HepG2 (cell line): Measurements from ENCODE around the gene CCR8. TPM values are rescaled to one million over a fixed set of nuclear protein-coding genes. Genes with fewer than 3 reads are reported as not detected.

Source experiments
- ATAC-seq: fragments of 200-7000 bp; cut with Tn5 transposase; 3 replicates; pipeline ENCODE4 v1.9.1; 2020; ENCODE audit warnings: mild to moderate bottlenecking, moderate library complexity
- BruUV-seq: library from RNA; stranded (reverse); fragments of 400-500 nt; replicated peaks from 2 replicates; lab custom pipeline; 2021; lab: Mats Ljungman, UMichigan
- CTCF ChIA-PET: fragments of 300-600 bp; formaldehyde crosslinking; extraction: SDS; loops from one replicate; lab custom pipeline; 2021; ENCODE audit warnings: low total read pairs, inconsistent platforms, low intra/inter-chr PET ratio; lab: Yijun Ruan, JAX
- POLR2A ChIA-PET: fragments of 350-600 bp; sonication (Branson Sonifier 250); formaldehyde crosslinking; loops from one replicate; lab custom pipeline; 2020; ENCODE audit warnings: antibody characterized with exemption, inconsistent platforms; lab: Yijun Ruan, JAX
- DNase-seq: peaks from one replicate; pipeline ENCODE4 v3.0.0-alpha.2; 2015; ENCODE audit warnings: low spot score
- FAIRE-seq: peaks from 3 replicates; lab custom pipeline; 2011; peaks lifted over from hg19 to GRCh38; lab: Jason Lieb, UNC
- H2AFZ ChIP-seq: one replicate; pipeline ENCODE4 v1.6.1; 2011; ENCODE audit warnings: low read length, inconsistent platforms
- H3K27ac ChIP-seq: fragments of 300-600 bp; 3 replicates; pipeline ENCODE4 v1.8.0; 2011; ENCODE audit warnings: mixed run types, mild to moderate bottlenecking, mixed read lengths, low read length, inconsistent platforms; ENCODE audit not compliant: insufficient read depth; ENCODE audit errors: extremely low read length
- H3K27me3 ChIP-seq, 2 experiments: fragments of 200-600 bp in 1 of 2; 2 replicates in 1 of 2; 3 replicates in 1 of 2; pipeline versions ENCODE4 v1.6.0 to v1.8.0; 2011; ENCODE audit warnings: low read length in 2 of 2, mild to moderate bottlenecking in 2 of 2, moderate library complexity in 2 of 2, inconsistent platforms in 1 of 2; ENCODE audit not compliant: insufficient read depth in 2 of 2, control insufficient read depth in 1 of 2
- H3K36me3 ChIP-seq, 2 experiments: fragments of 200-600 bp in 1 of 2; replicated peaks in 1 of 2; 2 replicates in 1 of 2; 3 replicates in 1 of 2; pipeline versions ENCODE4 v1.5.1 to v1.8.0; 2011; ENCODE audit warnings: low read length in 2 of 2, inconsistent platforms in 1 of 2; ENCODE audit not compliant: insufficient read depth in 2 of 2, control insufficient read depth in 1 of 2
- H3K4me1 ChIP-seq: 2 replicates; pipeline ENCODE4 v1.5.1; 2012; ENCODE audit warnings: low read length, inconsistent platforms; ENCODE audit not compliant: insufficient read depth
- H3K4me2 ChIP-seq: 2 replicates; pipeline ENCODE4 v1.6.0; 2011; ENCODE audit warnings: low read depth, low read length, inconsistent platforms
- H3K4me3 ChIP-seq, 3 experiments: fragments of 200-600 bp in 1 of 3; sonication (generic), shearing (Covaris generic) in 1 of 3; replicated peaks in 1 of 3; 2 replicates each; pipeline ENCODE4 v1.5.1; 2011 to 2016; ENCODE audit warnings: low read length in 3 of 3, inconsistent platforms in 2 of 3, low read depth in 2 of 3, mild to moderate bottlenecking in 2 of 3, control low read depth in 1 of 3, mixed read lengths in 1 of 3; ENCODE audit not compliant: insufficient read depth in 1 of 3
- H3K79me2 ChIP-seq: one replicate; pipeline ENCODE4 v1.6.1; 2011; ENCODE audit warnings: low read length, inconsistent platforms; ENCODE audit not compliant: insufficient read depth
- H3K9ac ChIP-seq: 2 replicates; pipeline ENCODE4 v1.6.0; 2011; ENCODE audit warnings: mild to moderate bottlenecking, low read depth, low read length, inconsistent platforms; ENCODE audit not compliant: insufficient read depth
- H3K9me3 ChIP-seq: 2 replicates; pipeline ENCODE4 v1.5.1; 2012; ENCODE audit warnings: mild to moderate bottlenecking, low read length
- H4K20me1 ChIP-seq: 2 replicates; pipeline ENCODE4 v1.6.0; 2011; ENCODE audit warnings: inconsistent platforms, mild to moderate bottlenecking, low read length, moderate library complexity; ENCODE audit not compliant: insufficient read depth
- KLF16 ChIP-seq, 2 experiments: sonication (generic) in 1 of 2; formaldehyde crosslinking in 1 of 2; IDR thresholded peaks; 2 replicates each; pipeline versions ENCODE4 v1.6.1 to v1.8.0; 2016 to 2023; ENCODE audit warnings: missing genetic modification reagents in 2 of 2, missing compliant biosample characterization in 1 of 2
- NCOA2 ChIP-seq: sonication (generic); formaldehyde crosslinking; IDR thresholded peaks from 2 replicates; pipeline ENCODE4 v1.8.0; 2022; ENCODE audit warnings: inconsistent platforms
- ONECUT2 ChIP-seq: sonication (generic); formaldehyde crosslinking; IDR thresholded peaks from 2 replicates; pipeline ENCODE4 v1.4.0; 2020; ENCODE audit warnings: missing genetic modification reagents
- RXRA ChIP-seq: sonication (generic); formaldehyde crosslinking; IDR thresholded peaks from 2 replicates; pipeline ENCODE4 v1.5.1; 2020; ENCODE audit warnings: missing genetic modification reagents
- SALL1 ChIP-seq: sonication (generic); formaldehyde crosslinking; IDR thresholded peaks from 2 replicates; pipeline ENCODE4 v1.8.0; 2022; ENCODE audit warnings: mild to moderate bottlenecking, missing genetic modification reagents
- SOX5 ChIP-seq: IDR thresholded peaks from 2 replicates; pipeline ENCODE4 v1.6.1; 2016; ENCODE audit warnings: borderline replicate concordance
- TBL1XR1 ChIP-seq: fragments of 150-350 bp; IDR thresholded peaks from 2 replicates; pipeline ENCODE4 v1.6.1; 2014; ENCODE audit warnings: borderline replicate concordance, low read length; ENCODE audit not compliant: partially characterized antibody
- TEF ChIP-seq: sonication (generic); formaldehyde crosslinking; IDR thresholded peaks from 2 replicates; pipeline ENCODE4 v1.5.0; 2020; ENCODE audit warnings: missing genetic modification reagents
- USF2 ChIP-seq, 2 experiments: sonication (generic) in 1 of 2; formaldehyde crosslinking in 1 of 2; IDR thresholded peaks; 2 replicates each; pipeline versions ENCODE4 v1.5.1 to v1.6.1; 2011 to 2020; ENCODE audit warnings: borderline replicate concordance in 1 of 2, low read depth in 1 of 2, low read length in 1 of 2, mild to moderate bottlenecking in 1 of 2, missing genetic modification reagents in 1 of 2, moderate library complexity in 1 of 2
- ZBTB8A ChIP-seq: sonication (generic); formaldehyde crosslinking; IDR thresholded peaks from 2 replicates; pipeline ENCODE4 v1.4.0; 2020; ENCODE audit warnings: mild to moderate bottlenecking, low read depth, missing genetic modification reagents, borderline replicate concordance
- ZNF121 ChIP-seq: sonication (generic); formaldehyde crosslinking; IDR thresholded peaks from 2 replicates; pipeline ENCODE4 v1.5.0; 2020; ENCODE audit warnings: mild to moderate bottlenecking, missing genetic modification reagents
- ZNF329 ChIP-seq: sonication (generic); formaldehyde crosslinking; IDR thresholded peaks from 2 replicates; pipeline ENCODE4 v1.9.0; 2021; ENCODE audit warnings: low read depth, mild to moderate bottlenecking, missing genetic modification reagents
- ZNF431 ChIP-seq: sonication (generic); formaldehyde crosslinking; IDR thresholded peaks from 2 replicates; pipeline ENCODE4 v1.9.0; 2022; ENCODE audit warnings: missing genetic modification reagents, low read depth, mild to moderate bottlenecking, borderline replicate concordance
- ZNF564 ChIP-seq: sonication (generic); formaldehyde crosslinking; IDR thresholded peaks from 2 replicates; pipeline ENCODE4 v1.8.1; 2023; ENCODE audit warnings: mild to moderate bottlenecking, missing genetic modification reagents
- ZNF644 ChIP-seq: IDR thresholded peaks from 2 replicates; pipeline ENCODE4 v1.6.1; 2016; ENCODE audit warnings: low read depth
- WGBS: methylation state at CpG from one replicate; pipeline ENCODE4 v1.1.6; 2017; ENCODE audit warnings: low lambda C conversion rate; 5-methylcytosine and 5-hydroxymethylcytosine counted together
- in situ Hi-C: cut with HindIII; loops from 2 replicates; pipeline ENCODE4 v1.10.0; 2017; ENCODE audit warnings: low pct_unique_long_range_greater_than_20kb; ENCODE audit not compliant: extremely low pct_ligation_motif_present
- intact Hi-C: fragments of 100-400 bp; cut with micrococcal nuclease; formaldehyde crosslinking; loops from one replicate; pipeline ENCODE4 v1.10.0; 2022; ENCODE audit not compliant: unreplicated experiment
- polyA plus RNA-seq, 8 experiments: library from polyadenylated mRNA; depleted of rRNA in 3 of 8; stranded (reverse) in 7 of 8; unstranded in 1 of 8; fragments of >200 nt; fragmentation: Illumina TruSeq in 4 of 8; extraction: Trizol in 4 of 8; gene quantifications; 2 replicates each; pipeline versions ENCODE4 v1.2.1 to v1.2.3, GENCODE V29; 2011 to 2016; ENCODE audit warnings: low read depth in 4 of 8, missing spikeins in 1 of 8, mixed read lengths in 1 of 8; ENCODE audit not compliant: insufficient read depth in 1 of 8
- total RNA-seq, 5 experiments: library from RNA; depleted of rRNA; stranded (reverse); fragments of >200 nt; fragmentation: Illumina TruSeq; extraction: Trizol; gene quantifications; 2 replicates each; pipeline ENCODE4 v1.2.3, GENCODE V29; 2016; ENCODE audit warnings: low read depth in 1 of 5
- TF ChIP-seq, protein P1 (sequence below): sonication (generic); formaldehyde crosslinking; conservative IDR thresholded peaks from 2 replicates; pipeline ENCODE4 v1.8.1; 2023; ENCODE audit warnings: missing genetic modification reagents
- TF ChIP-seq, protein P2 (sequence below): IDR thresholded peaks from 2 replicates; pipeline ENCODE4 v1.6.1; 2016

The CCR8 gene
- total and polyA plus RNA-seq, 2 of the 13 experiments (the other 11 are each of a cell fraction or from before 2014, with no cell fraction given) = not detected

GRCh38 chr3:39290255-39290654 lies 39.3 kb upstream of the CCR8 start (continued):
- TF ChIP-seq, protein P1, sequence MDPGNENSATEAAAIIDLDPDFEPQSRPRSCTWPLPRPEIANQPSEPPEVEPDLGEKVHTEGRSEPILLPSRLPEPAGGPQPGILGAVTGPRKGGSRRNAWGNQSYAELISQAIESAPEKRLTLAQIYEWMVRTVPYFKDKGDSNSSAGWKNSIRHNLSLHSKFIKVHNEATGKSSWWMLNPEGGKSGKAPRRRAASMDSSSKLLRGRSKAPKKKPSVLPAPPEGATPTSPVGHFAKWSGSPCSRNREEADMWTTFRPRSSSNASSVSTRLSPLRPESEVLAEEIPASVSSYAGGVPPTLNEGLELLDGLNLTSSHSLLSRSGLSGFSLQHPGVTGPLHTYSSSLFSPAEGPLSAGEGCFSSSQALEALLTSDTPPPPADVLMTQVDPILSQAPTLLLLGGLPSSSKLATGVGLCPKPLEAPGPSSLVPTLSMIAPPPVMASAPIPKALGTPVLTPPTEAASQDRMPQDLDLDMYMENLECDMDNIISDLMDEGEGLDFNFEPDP (CRISPR knock-in tag) = no peak
- TF ChIP-seq TEF = no peak
- TF ChIP-seq, all 625 proteins: peak for 0

DNA sequence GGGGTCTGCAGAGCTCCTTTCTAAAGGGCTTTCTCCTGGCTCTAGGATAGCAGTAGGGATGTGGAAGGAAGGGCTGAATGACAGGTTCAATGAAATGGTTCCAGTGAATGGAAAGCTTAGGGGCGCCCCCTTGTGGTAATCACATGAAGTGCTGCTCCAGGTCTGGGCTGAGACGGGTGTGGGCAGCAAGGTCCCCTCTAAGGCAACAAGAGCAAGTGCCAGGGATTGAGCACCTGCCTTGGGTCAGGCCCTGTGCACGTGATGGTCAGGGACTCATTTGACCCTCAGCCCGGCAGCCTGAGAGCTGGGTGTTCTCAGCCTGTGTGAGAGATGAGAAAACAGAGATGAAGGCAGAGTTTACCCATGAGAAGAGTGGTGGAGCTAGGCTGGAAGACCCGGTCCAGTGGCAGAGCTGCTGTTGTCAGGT lies 37.6 kb upstream of the CCR8 start:
- H3K79me2 ChIP-seq = no peaks in the 10 kb centered on the region
- ChIA-PET POLR2A (no interaction called here), CTCF (interaction anchor here (0.8 to 3.3 kb wide), 4 partner anchors 26 to 191 kb away, joined by 3 to 8 read pairs (median 5); no protein-coding TSS in a partner anchor)
- peak; percentile 61 for ATAC-seq
- no peaks in the 10 kb centered on the region for H3K36me3 ChIP-seq
- H2AFZ ChIP-seq = no peak overlapping the region
- H3K27me3 ChIP-seq = peaks cover 0 to 1% of the 10 kb centered on the region in 2 experiments; a peak in 2 of 5 replicates
- H3K9ac ChIP-seq = no peak overlapping the region
- peaks cover 69% of the 10 kb centered on the region for H3K4me1 ChIP-seq
- H4K20me1 ChIP-seq = no peaks in the 10 kb centered on the region
- BruUV-seq = no TSS peak
- peak; percentile 50 for DNase-seq
- 2% methylated on average over 5 of the region's 5 CpGs for WGBS
- intact Hi-C loops (loop anchor here (1.0 kb wide), 1 partner anchor 86 kb away; no protein-coding TSS in a partner anchor), in situ Hi-C loops (no loop called here)
- peak; percentile 36 for FAIRE-seq
- no peak overlapping the region for H3K4me2 ChIP-seq
- H3K9me3 ChIP-seq = no peaks in the 10 kb centered on the region
- H3K27ac ChIP-seq = no peak overlapping the region
- no peak overlapping the region for H3K4me3 ChIP-seq
- peak; percentile 67 for TF ChIP-seq SALL1 (CRISPR knock-in tag)
- peak; percentile 27; the same call in 1 of the 2 replicates for TF ChIP-seq USF2 (IDR thresholded peaks at IDR 0.05; ENCODE audit: low read depth, low read length)
- no peak for TF ChIP-seq USF2 (CRISPR knock-in tag; IDR thresholded peaks at IDR 0.05; ENCODE audit: borderline replicate concordance)
- TF ChIP-seq ZNF431 (CRISPR knock-in tag) = no peak
- TF ChIP-seq RXRA (CRISPR knock-in tag) = peak; percentile 43; the same call in 1 of the 2 replicates
- TF ChIP-seq KLF16 (CRISPR knock-in tag; IDR thresholded peaks at IDR 0.05) = peak in 1 of 2 experiments; percentile 29; a peak in 1 of 4 replicates
- TF ChIP-seq TBL1XR1 = no peak
- TF ChIP-seq NCOA2 (CRISPR knock-in tag) = no peak
- peak; percentile 24; the same call in 1 of the 2 replicates for TF ChIP-seq SOX5 (CRISPR knock-in tag)
- no peak for TF ChIP-seq ZBTB8A
- TF ChIP-seq ONECUT2 = no peak
- TF ChIP-seq, protein P2, sequence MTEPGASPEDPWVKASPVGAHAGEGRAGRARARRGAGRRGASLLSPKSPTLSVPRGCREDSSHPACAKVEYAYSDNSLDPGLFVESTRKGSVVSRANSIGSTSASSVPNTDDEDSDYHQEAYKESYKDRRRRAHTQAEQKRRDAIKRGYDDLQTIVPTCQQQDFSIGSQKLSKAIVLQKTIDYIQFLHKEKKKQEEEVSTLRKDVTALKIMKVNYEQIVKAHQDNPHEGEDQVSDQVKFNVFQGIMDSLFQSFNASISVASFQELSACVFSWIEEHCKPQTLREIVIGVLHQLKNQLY (CRISPR knock-in tag) = peak; percentile 39; the same call in 1 of the 2 replicates
- TF ChIP-seq ZNF564 (CRISPR knock-in tag) = no peak
- TF ChIP-seq ZNF121 (CRISPR knock-in tag) = peak; percentile 92
- no peak for TF ChIP-seq ZNF329 (CRISPR knock-in tag)
- TF ChIP-seq ZNF644 (CRISPR knock-in tag) = 0 out of 2 replicates have a peak, but pooled peaks have one; percentile 30
